Measurements from ENCODE around the gene GLT1D1. TPM values are rescaled to one million over a fixed set of nuclear protein-coding genes. Genes with fewer than 3 reads are reported as not detected.
A peak's percentile ranks its signal among the peaks of the same experiment; 100 is the strongest.

The GLT1D1 gene
- polyA plus RNA-seq, 3 donors, result 40.6 to 55.6 (median 53.3) TPM

DNA sequence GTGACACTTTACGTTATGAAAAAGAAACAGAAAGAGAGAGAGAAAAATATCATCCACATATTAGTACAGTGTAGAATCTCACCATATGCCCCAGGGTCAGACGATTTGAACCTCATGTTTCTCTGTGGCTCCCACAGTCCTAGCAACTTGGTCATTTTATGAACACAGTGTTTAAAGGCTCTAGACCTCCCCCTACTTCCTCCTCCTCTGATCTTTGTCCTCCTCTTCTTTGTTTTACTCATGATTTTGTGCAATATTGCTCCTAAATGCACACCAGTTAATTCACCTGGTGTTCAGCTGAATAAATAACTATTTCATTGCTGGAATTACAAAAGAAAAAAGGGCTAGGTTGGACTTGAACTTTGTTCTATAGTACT, 18.2 kb downstream of the GLT1D1 start:
- DNase-seq, result no peak
- peak overlapping the region in 1 of 7 donors; percentile 11 for H3K27ac Mint-ChIP-seq
- Histone ChIP-seq H2AFZ (ENCODE audit: insufficient read depth, low read depth, low read length, poor library complexity, severe bottlenecking) (no peak overlapping the region), H3K4me1 (ENCODE audit: control insufficient read depth in 1 of 2, insufficient read depth in 2 of 2, low read length in 2 of 2) (no peaks in the 10 kb centered on the region), H3K9me3 (replicated peaks in 1 of 2; ENCODE audit: control insufficient read depth in 1 of 2, insufficient read depth in 1 of 2, low read length in 2 of 2) (peaks cover 10 to 14% of the 10 kb centered on the region in 2 donors), H3K36me3 (replicated peaks in 1 of 2; ENCODE audit: control insufficient read depth in 1 of 2, insufficient read depth in 2 of 2, low read length in 2 of 2) (peaks cover 16 to 51% of the 10 kb centered on the region in 2 donors), H4K20me1 (ENCODE audit: insufficient read depth, low read length) (peaks cover 98% of the 10 kb centered on the region), H3K27ac (ENCODE audit: low read depth in 1 of 2, low read length in 2 of 2) (no peak overlapping the region), H3K27me3 (ENCODE audit: control insufficient read depth in 2 of 2, insufficient read depth in 2 of 2, low read length in 2 of 2) (no peaks in the 10 kb centered on the region), H3K79me2 (ENCODE audit: insufficient read depth, low read length) (peaks cover 83% of the 10 kb centered on the region), H3K9ac (ENCODE audit: insufficient read depth, low read length, poor library complexity, severe bottlenecking) (no peak overlapping the region), H3K4me2 (replicated peaks; ENCODE audit: extremely low read depth, low read length, poor library complexity, severe bottlenecking) (no peak overlapping the region), H3K4me3 (replicated peaks in 1 of 3; ENCODE audit: low read depth in 2 of 3, low read length in 3 of 3) (no peak overlapping the region)
- TF ChIP-seq CTCF (IDR thresholded peaks at IDR 0.05), result no peak
- intact Hi-C loops (cut with micrococcal nuclease), result no loop called here
- peaks cover 48 to 74% of the 10 kb centered on the region in 2 donors for H3K36me3 Mint-ChIP-seq
- H3K4me3 Mint-ChIP-seq, result no peak overlapping the region
- peaks cover 10% of the 10 kb centered on the region for H3K4me1 Mint-ChIP-seq
- H3K27me3 Mint-ChIP-seq (ENCODE audit: low read depth in 3 of 3), result peaks cover 2% of the 10 kb centered on the region in 3 donors
- peaks cover 7 to 19% (median 11%) of the 10 kb centered on the region in 7 donors for H3K9me3 Mint-ChIP-seq
- WGBS (ENCODE audit: insufficient coverage), result no CpG with 5 or more reads among the region's 2 CpGs

GRCh38 chr12:128872303-128872702, 19.0 kb downstream of the GLT1D1 start:
- Mint-ChIP-seq H3K4me3 (no peak overlapping the region), H3K36me3 (peaks cover 54 to 74% of the 10 kb centered on the region in 2 donors), H3K9me3 (peaks cover 7 to 25% (median 18%) of the 10 kb centered on the region in 7 donors), H3K27me3 (ENCODE audit: low read depth in 3 of 3) (peaks cover 2% of the 10 kb centered on the region in 3 donors), H3K27ac (peak overlapping the region in 2 of 7 donors; percentile 13 to 43), H3K4me1 (peaks cover 10% of the 10 kb centered on the region)
- H3K36me3 ChIP-seq (replicated peaks in 1 of 2; ENCODE audit: control insufficient read depth in 1 of 2, insufficient read depth in 2 of 2, low read length in 2 of 2), result peaks cover 24 to 59% of the 10 kb centered on the region in 2 donors
- H3K4me3 ChIP-seq (replicated peaks in 1 of 3; ENCODE audit: low read depth in 2 of 3, low read length in 3 of 3), result no peak overlapping the region
- peak overlapping the region in 1 of 2 donors; percentile 12 for H3K27ac ChIP-seq (ENCODE audit: low read depth in 1 of 2, low read length in 2 of 2)
- no peak for TF ChIP-seq CTCF (IDR thresholded peaks at IDR 0.05)
- WGBS (ENCODE audit: insufficient coverage), result 81% methylated on average over 4 of the region's 5 CpGs
- H3K4me1 ChIP-seq (ENCODE audit: control insufficient read depth in 1 of 2, insufficient read depth in 2 of 2, low read length in 2 of 2), result no peaks in the 10 kb centered on the region
- H3K9ac ChIP-seq (ENCODE audit: insufficient read depth, low read length, poor library complexity, severe bottlenecking), result no peak overlapping the region
- peaks cover 81% of the 10 kb centered on the region for H3K79me2 ChIP-seq (ENCODE audit: insufficient read depth, low read length)
- no peak overlapping the region for H3K4me2 ChIP-seq (replicated peaks; ENCODE audit: extremely low read depth, low read length, poor library complexity, severe bottlenecking)
- H3K27me3 ChIP-seq (ENCODE audit: control insufficient read depth in 2 of 2, insufficient read depth in 2 of 2, low read length in 2 of 2), result no peaks in the 10 kb centered on the region
- H2AFZ ChIP-seq (ENCODE audit: insufficient read depth, low read depth, low read length, poor library complexity, severe bottlenecking), result no peak overlapping the region
- no peak for DNase-seq
- peaks cover 98% of the 10 kb centered on the region for H4K20me1 ChIP-seq (ENCODE audit: insufficient read depth, low read length)
- intact Hi-C loops (cut with micrococcal nuclease), result no loop called here
- H3K9me3 ChIP-seq (replicated peaks in 1 of 2; ENCODE audit: control insufficient read depth in 1 of 2, insufficient read depth in 1 of 2, low read length in 2 of 2), result peaks cover 14 to 18% of the 10 kb centered on the region in 2 donors

All from CD14-positive monocyte (primary cell).